Muscle of leg (tissue), 11 donors: ENCODE results near the gene DDR1. TPM values are rescaled to one million over a fixed set of nuclear protein-coding genes. Genes with fewer than 3 reads are reported as not detected.
"Not testable (repeated sequence)": the region's sequence is repeated elsewhere in the genome, so short reads cannot be mapped to it uniquely, and the experiment has no call there.

Source experiments
- DNase-seq: peaks from one replicate; pipeline ENCODE4 v3.0.0; 2013
- H3K27ac ChIP-seq: one replicate; pipeline ENCODE4 v1.5.1; 2013; ENCODE audit warnings: mild to moderate bottlenecking, low read length, control low read depth
- H3K27me3 ChIP-seq: one replicate; pipeline ENCODE4 v1.6.1; 2013; ENCODE audit warnings: low read length; ENCODE audit not compliant: control insufficient read depth, insufficient read depth
- H3K36me3 ChIP-seq: one replicate; pipeline ENCODE4 v1.6.1; 2013; ENCODE audit warnings: low read length; ENCODE audit not compliant: control insufficient read depth, insufficient read depth
- H3K4me1 ChIP-seq: one replicate; pipeline ENCODE4 v1.6.1; 2013; ENCODE audit warnings: low read length; ENCODE audit not compliant: control insufficient read depth, insufficient read depth
- H3K4me3 ChIP-seq: one replicate; pipeline ENCODE4 v1.5.1; 2013; ENCODE audit warnings: low read length, control low read depth
- H3K9me3 ChIP-seq: replicated peaks from 2 replicates; pipeline ENCODE4 v1.6.1; 2013; ENCODE audit warnings: low read depth, low read length; ENCODE audit not compliant: control insufficient read depth
- WGBS: methylation state at CpG from one replicate; pipeline ENCODE4 v1.1.5; 2013; ENCODE audit warnings: missing lambda C conversion rate; ENCODE audit not compliant: insufficient coverage; 5-methylcytosine and 5-hydroxymethylcytosine counted together
- polyA plus RNA-seq, 8 donors: library from polyadenylated mRNA; unstranded; fragments of 120-200 nt; gene quantifications; one replicate each; pipeline versions ENCODE4 v1.2.1 to v1.2.3, GENCODE V29; 2013; ENCODE audit warnings: inconsistent platforms in 1 of 8, low replicate concordance in 1 of 8; ENCODE audit not compliant: insufficient read length in 8 of 8, insufficient read depth in 1 of 8
- total RNA-seq: library from RNA; stranded (reverse); fragments of 120-200 nt; gene quantifications from one replicate; pipeline ENCODE4 v1.2.4, GENCODE V29; 2013

The DDR1 gene
- total and polyA plus RNA-seq, 9 donors, result 42.4 to 87.4 (median 69.5) TPM

DNA sequence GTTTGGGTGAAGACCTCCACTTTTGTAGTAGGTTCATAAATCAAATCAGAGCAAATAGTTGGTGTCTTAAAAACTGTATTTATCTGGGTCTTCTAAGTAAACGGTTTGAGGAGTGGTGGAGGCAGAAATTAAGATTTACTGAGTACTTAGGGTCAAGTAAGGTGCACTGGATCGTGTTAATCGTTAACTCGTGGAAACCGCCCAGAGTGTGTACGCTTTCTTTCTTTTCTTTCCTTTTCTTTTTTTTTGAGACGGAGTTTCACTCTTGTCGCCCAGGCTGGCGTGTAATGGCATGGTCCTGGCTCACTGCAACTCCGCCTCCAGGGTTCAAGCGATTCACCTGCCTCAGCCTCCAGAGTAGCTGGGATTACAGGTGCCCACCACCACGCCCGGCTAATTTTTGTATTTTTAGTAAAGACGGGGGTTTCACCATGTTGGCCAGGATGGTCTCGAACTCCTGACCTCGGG lies 23.0 kb downstream of the DDR1 start:
- DNase-seq, H3K27ac ChIP-seq, H3K9me3 ChIP-seq, H3K4me1 ChIP-seq, H3K27me3 ChIP-seq: not testable (repeated sequence)
- peak overlapping the region; percentile 92 for H3K4me3 ChIP-seq
- WGBS, result 45% methylated on average over 11 of the region's 16 CpGs
- H3K36me3 ChIP-seq, result peaks cover 25% of the 10 kb centered on the region

DNA sequence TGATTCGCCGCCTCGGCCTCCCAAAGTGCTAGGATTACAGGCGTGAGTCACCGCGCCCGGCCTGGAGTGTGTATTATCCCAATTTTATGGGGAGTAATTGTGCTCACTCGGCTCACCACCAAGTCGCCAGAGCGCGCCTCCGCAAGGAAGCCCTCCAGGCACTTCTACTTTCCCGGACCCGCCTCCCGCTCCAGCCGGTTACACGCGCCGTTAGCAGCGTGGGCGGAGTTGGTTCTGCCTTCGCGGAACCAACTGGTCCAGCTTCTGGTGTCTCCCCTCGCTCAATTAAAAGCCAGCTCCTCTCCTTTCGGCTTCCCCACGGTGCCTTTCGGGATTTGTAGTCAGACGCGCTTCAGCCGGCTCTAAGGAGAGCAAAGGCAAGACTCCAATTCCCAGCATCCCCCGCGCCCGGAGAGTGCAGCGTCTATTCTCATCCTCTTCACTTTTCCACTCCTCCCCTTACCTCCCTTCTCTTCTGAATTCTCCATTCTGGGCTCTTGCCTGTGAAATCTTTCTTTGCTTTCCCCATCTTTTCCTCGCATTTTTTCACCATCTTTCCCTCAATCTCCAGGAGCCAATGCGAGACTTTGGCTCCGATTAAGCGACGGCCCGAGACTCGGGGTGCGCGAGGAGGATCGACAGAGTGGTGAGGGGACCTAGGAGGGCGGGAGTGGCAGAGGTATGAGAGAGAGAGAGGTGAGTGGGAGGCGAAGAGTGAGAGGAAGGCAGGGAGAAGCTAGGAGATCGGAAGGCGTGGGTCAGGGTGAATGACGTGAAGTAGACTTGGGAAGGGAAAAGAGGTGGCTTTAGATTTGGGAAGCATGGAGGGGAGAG lies 23.7 kb downstream of the DDR1 start, which contains the start of gene GTF2H4:
Gene GTF2H4 (plus strand): TSS at position 450 of the 834 bp plus-strand sequence.
- H3K9me3 ChIP-seq, result no peaks in the 10 kb centered on the region
- H3K27ac ChIP-seq, result peak within 1 kb of the TSS; percentile 58
- no peaks in the 10 kb centered on the region for H3K27me3 ChIP-seq
- peaks cover 31% of the 10 kb centered on the region for H3K36me3 ChIP-seq
- 0% methylated on average over 47 of the region's 49 CpGs for WGBS
- DNase-seq, result peak; percentile 100
- peak within 1 kb of the TSS; percentile 92 for H3K4me3 ChIP-seq
- peaks cover 7% of the 10 kb centered on the region for H3K4me1 ChIP-seq

- H3K27ac ChIP-seq, result no peak overlapping the region
- no peaks in the 10 kb centered on the region for H3K27me3 ChIP-seq
- peaks cover 36% of the 10 kb centered on the region for H3K36me3 ChIP-seq
- H3K4me3 ChIP-seq, result peak overlapping the region; percentile 92
- no peak for DNase-seq
- H3K9me3 ChIP-seq, result no peaks in the 10 kb centered on the region
- WGBS, result 14% methylated on average over 1 of the region's 2 CpGs
- peaks cover 13% of the 10 kb centered on the region for H3K4me1 ChIP-seq
Observed at GRCh38 chr6:30908700-30909099, 24.4 kb downstream of the DDR1 start.

DNA sequence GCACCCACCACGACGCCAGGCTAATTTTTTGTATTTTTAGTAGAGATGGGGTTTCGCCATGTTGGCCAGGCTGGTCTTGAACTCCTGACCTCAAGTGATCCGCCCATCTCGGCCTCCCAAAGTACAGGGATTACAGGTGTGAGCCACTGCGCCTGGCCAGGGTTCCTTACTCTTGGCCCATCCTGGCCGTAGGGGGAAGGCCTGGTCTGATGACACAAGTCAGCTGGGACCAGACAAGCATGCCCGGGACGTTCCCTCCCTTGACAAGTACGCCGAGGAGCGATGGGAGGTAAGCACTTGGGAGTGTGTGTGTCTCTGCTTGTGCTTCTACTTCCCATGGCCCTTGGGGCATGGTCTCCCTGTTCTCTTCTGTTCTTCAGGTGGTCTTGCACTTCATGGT lies 26.2 kb downstream of the DDR1 start:
- Histone ChIP-seq H3K36me3 (peaks cover 36% of the 10 kb centered on the region), H3K4me1 (peaks cover 23% of the 10 kb centered on the region)
- not testable (repeated sequence) for DNase-seq, H3K4me3 ChIP-seq, H3K27ac ChIP-seq, H3K27me3 ChIP-seq, H3K9me3 ChIP-seq
- WGBS, result 79% methylated on average over 9 of the region's 12 CpGs

DNA sequence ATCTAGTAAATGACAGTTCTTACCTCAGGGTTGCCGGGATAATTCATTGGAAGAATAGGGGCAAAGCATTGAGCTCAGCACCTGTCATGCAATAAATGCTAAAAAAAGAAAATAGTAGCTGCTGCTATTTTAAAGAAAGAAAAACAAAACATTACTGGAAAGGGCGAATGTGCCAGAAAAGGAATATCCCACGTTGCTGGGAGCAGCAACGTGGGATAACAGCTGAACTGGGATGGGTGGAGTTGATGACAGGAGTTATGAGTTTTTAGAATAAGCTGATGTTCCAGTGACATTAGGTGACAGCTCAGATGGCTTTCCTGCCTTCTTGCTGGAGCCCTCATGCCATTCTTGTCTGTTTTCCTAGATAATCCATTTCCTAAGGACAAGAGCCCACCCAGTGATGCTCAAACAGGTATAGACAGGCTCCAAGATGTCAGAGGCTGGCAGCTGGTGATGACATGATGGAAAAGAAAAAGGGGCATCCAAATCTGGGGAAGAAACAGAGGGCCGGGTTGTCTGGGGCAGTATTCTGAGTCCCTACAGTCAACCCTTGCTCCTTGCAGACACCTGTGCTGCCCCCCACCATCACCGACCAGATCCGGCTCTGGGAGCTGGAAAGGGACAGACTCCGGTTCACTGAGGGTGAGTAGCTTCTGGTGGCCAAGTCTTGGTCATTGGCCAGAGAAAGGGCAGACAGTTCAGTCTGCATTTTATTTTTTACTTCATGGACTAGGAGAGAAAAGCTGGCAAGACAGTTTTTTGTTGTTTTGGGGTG lies 28.6 kb downstream of the DDR1 start:
- 58% methylated on average over 3 of the region's 8 CpGs for WGBS
- DNase-seq, result peak; percentile 22

DNA sequence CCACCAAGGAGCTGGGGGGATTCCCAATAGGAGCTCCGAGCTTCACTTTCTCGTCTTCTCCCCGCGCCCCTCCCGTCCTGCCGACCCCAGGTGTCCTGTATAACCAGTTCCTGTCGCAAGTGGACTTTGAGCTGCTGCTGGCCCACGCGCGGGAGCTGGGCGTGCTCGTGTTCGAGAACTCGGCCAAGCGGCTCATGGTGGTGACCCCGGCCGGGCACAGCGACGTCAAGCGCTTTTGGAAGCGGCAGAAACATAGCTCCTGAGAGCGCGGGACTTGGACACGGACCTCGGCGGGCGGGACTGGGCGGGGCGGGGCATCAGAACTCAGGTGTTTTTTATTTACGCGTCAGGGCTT lies 29.4 kb downstream of the DDR1 start:
- no peaks in the 10 kb centered on the region for H3K27me3 ChIP-seq
- WGBS, result 3% methylated on average over 26 of the region's 31 CpGs
- peaks cover 60% of the 10 kb centered on the region for H3K36me3 ChIP-seq

More for the DNA sequence above, 28.6 kb downstream of the DDR1 start:
- Histone ChIP-seq H3K36me3 (peaks cover 55% of the 10 kb centered on the region), H3K4me3 (no peak overlapping the region), H3K27me3 (no peaks in the 10 kb centered on the region), H3K4me1 (peaks cover 26% of the 10 kb centered on the region), H3K9me3 (no peaks in the 10 kb centered on the region), H3K27ac (peak overlapping the region; percentile 82)

GRCh38 chr6:30914076-30914853 lies 29.9 kb downstream of the DDR1 start, which contains the start of gene VARS2:
VARS2 (plus strand) TSS chr6:30914238; CDS start chr6:30914837, 599 bp downstream.
- Histone ChIP-seq H3K4me3 (peak within 1 kb of the TSS; percentile 65), H3K27ac (peak within 1 kb of the TSS; percentile 90), H3K36me3 (peaks cover 66% of the 10 kb centered on the region), H3K4me1 (peaks cover 19% of the 10 kb centered on the region), H3K27me3 (no peaks in the 10 kb centered on the region), H3K9me3 (no peaks in the 10 kb centered on the region)
- WGBS, result under 1% methylated on average over 47 of the region's 52 CpGs
- peak; percentile 96 for DNase-seq

More for the DNA sequence above, 29.4 kb downstream of the DDR1 start:
- Histone ChIP-seq H3K27ac (peak overlapping the region; percentile 82), H3K4me1 (peaks cover 23% of the 10 kb centered on the region), H3K9me3 (no peaks in the 10 kb centered on the region), H3K4me3 (peak overlapping the region; percentile 65)
- no peak for DNase-seq

GRCh38 chr6:30914854-30915590 lies 30.7 kb downstream of the DDR1 start:
- Histone ChIP-seq H3K36me3 (peaks cover 69% of the 10 kb centered on the region), H3K9me3 (no peaks in the 10 kb centered on the region), H3K4me3 (peak overlapping the region; percentile 65), H3K27ac (peak overlapping the region; percentile 90), H3K27me3 (no peaks in the 10 kb centered on the region), H3K4me1 (peaks cover 19% of the 10 kb centered on the region)
- WGBS, result 42% methylated on average over 6 of the region's 17 CpGs
- DNase-seq, result peak; percentile 39

GRCh38 chr6:30915591-30915946 lies 31.2 kb downstream of the DDR1 start:
- WGBS, result no CpG with 5 or more reads among the region's 5 CpGs
- H3K9me3 ChIP-seq, result no peaks in the 10 kb centered on the region
- no peak overlapping the region for H3K4me3 ChIP-seq
- peaks cover 70% of the 10 kb centered on the region for H3K36me3 ChIP-seq
- peak overlapping the region; percentile 90 for H3K27ac ChIP-seq
- H3K27me3 ChIP-seq, result no peaks in the 10 kb centered on the region
- DNase-seq, result peak; percentile 86
- H3K4me1 ChIP-seq, result peaks cover 19% of the 10 kb centered on the region
